ENCODE data around the gene DLG2.
"Not testable (repeated sequence)": the region's sequence is repeated elsewhere in the genome, so short reads cannot be mapped to it uniquely, and the experiment has no call there.

The DLG2 gene

DNA sequence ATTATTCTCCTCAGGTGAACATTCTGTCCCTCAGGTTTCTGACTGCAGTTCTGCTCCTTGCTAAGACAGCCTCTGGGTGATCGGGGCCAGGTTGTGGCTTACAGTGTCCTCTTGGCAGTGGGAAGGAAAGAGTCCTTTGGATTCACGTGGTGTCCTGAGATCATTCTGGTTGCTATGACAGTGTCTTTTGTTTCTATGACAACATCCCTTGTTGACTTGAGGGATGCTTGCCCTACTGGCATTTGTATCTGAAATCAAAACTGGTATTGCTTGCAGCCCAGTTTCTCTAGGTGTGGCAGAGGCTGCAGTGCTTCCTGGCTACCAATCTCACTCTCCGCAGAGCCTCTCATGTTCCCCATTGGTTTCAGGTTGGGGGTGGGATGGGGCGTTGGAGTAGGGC, 2189.2 kb downstream of the DLG2 start:
- Histone ChIP-seq H3K27me3 (ENCODE audit: insufficient read depth, low read length) (no peaks in the 10 kb centered on the region), H3K4me1 (ENCODE audit: insufficient read depth, low read length, severe bottlenecking) (peaks cover 2% of the 10 kb centered on the region), H3K9me3 (ENCODE audit: low read length) (no peaks in the 10 kb centered on the region), H3K79me2 (ENCODE audit: insufficient read depth, low read length) (no peaks in the 10 kb centered on the region), H3F3A (ENCODE audit: insufficient read depth, low read length) (no peaks in the 10 kb centered on the region), H3K4me2 (ENCODE audit: low read length) (no peak overlapping the region), H3K4me3 (ENCODE audit: low read depth, low read length, poor library complexity, severe bottlenecking) (no peak overlapping the region), H3K9me2 (ENCODE audit: low read depth, low read length) (no peaks in the 10 kb centered on the region), H2AFZ (ENCODE audit: low read length) (no peak overlapping the region), H3K27ac (ENCODE audit: low read depth, low read length, poor library complexity, severe bottlenecking) (no peak overlapping the region), H3K9ac (ENCODE audit: low read length) (no peak overlapping the region), H4K20me1 (ENCODE audit: insufficient read depth, low read length) (no peaks in the 10 kb centered on the region), H3K36me3 (ENCODE audit: insufficient read depth, low read length) (no peaks in the 10 kb centered on the region)
- TF ChIP-seq CTCF (IDR thresholded peaks at IDR 0.05; ENCODE audit: low read length) (no peak), EZH2 (IDR thresholded peaks at IDR 0.05; ENCODE audit: borderline replicate concordance, low read length) (no peak)

DNA sequence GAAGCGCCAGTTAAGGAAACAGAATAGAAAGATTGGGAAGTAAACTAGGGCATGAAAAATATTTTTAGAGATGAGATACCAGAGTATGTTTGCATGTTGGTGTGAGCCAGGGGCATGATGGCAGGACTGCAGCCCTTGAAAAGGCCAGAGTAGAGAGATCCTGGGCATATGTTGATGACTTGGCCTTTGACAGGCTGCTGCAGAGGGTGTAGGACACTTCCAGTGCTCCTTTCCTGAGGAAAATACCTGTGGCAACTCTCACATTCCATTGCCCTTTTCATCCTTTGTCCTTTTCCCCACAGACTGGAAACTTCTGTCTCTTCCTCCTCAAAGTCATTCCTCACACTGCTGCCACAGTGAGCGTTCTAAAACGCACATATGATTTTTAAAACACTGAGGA, 2190.3 kb downstream of the DLG2 start:
- H3K4me1 ChIP-seq (ENCODE audit: insufficient read depth, low read length, severe bottlenecking), result peaks cover 2% of the 10 kb centered on the region

GRCh38 chr11:83434812-83435211, 2192.3 kb downstream of the DLG2 start:
- not testable (repeated sequence) for H3K9me2 ChIP-seq (ENCODE audit: low read depth, low read length); H3K4me2 ChIP-seq (ENCODE audit: low read length); H3K27me3 ChIP-seq (ENCODE audit: insufficient read depth, low read length); H3F3A ChIP-seq (ENCODE audit: insufficient read depth, low read length); H4K20me1 ChIP-seq (ENCODE audit: insufficient read depth, low read length); H2AFZ ChIP-seq (ENCODE audit: low read length); H3K9ac ChIP-seq (ENCODE audit: low read length); H3K9me3 ChIP-seq (ENCODE audit: low read length); H3K4me3 ChIP-seq (ENCODE audit: low read depth, low read length, poor library complexity, severe bottlenecking); H3K4me1 ChIP-seq (ENCODE audit: insufficient read depth, low read length, severe bottlenecking); H3K36me3 ChIP-seq (ENCODE audit: insufficient read depth, low read length); H3K79me2 ChIP-seq (ENCODE audit: insufficient read depth, low read length); H3K27ac ChIP-seq (ENCODE audit: low read depth, low read length, poor library complexity, severe bottlenecking)

More for the DNA sequence above, 2190.3 kb downstream of the DLG2 start:
- no peak for TF ChIP-seq EZH2 (IDR thresholded peaks at IDR 0.05; ENCODE audit: borderline replicate concordance, low read length)
- Histone ChIP-seq H3K9me3 (ENCODE audit: low read length) (no peaks in the 10 kb centered on the region), H3K4me3 (ENCODE audit: low read depth, low read length, poor library complexity, severe bottlenecking) (no peak overlapping the region), H3K27ac (ENCODE audit: low read depth, low read length, poor library complexity, severe bottlenecking) (no peak overlapping the region), H4K20me1 (ENCODE audit: insufficient read depth, low read length) (no peaks in the 10 kb centered on the region), H3K9ac (ENCODE audit: low read length) (no peak overlapping the region), H3K79me2 (ENCODE audit: insufficient read depth, low read length) (no peaks in the 10 kb centered on the region), H2AFZ (ENCODE audit: low read length) (no peak overlapping the region), H3K9me2 (ENCODE audit: low read depth, low read length) (no peaks in the 10 kb centered on the region), H3K36me3 (ENCODE audit: insufficient read depth, low read length) (no peaks in the 10 kb centered on the region), H3K27me3 (ENCODE audit: insufficient read depth, low read length) (no peaks in the 10 kb centered on the region), H3K4me2 (ENCODE audit: low read length) (no peak overlapping the region), H3F3A (ENCODE audit: insufficient read depth, low read length) (no peaks in the 10 kb centered on the region)

DNA sequence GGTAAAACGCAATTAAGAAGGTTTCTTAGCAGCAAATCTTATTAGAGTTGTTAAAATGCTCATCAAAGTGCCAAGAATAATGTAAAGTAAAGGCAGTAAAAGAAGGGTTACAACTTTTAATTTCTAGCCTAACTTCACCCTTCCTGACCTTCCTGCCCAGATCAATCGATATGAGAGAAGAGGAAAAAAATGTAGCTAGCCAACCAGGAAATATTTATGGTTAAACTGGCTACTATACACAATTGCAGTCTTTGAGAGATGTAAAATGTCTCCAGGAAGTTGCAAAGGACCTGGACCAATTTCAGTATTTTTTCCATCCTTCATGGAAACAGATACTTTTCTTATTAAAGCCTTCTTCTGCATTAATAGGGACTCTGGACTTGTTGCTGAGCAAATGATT, 2199.2 kb downstream of the DLG2 start:
- no peaks in the 10 kb centered on the region for H3K36me3 ChIP-seq (ENCODE audit: insufficient read depth, low read length)
- H3K9me3 ChIP-seq (ENCODE audit: low read length), result 0 out of 2 replicates have a peak, but pooled peaks cover 3% of the 10 kb centered on the region
- no peaks in the 10 kb centered on the region for H3K27me3 ChIP-seq (ENCODE audit: insufficient read depth, low read length)
- H3K4me1 ChIP-seq (ENCODE audit: insufficient read depth, low read length, severe bottlenecking), result no peaks in the 10 kb centered on the region
- H4K20me1 ChIP-seq (ENCODE audit: insufficient read depth, low read length), result no peaks in the 10 kb centered on the region
- H3K9ac ChIP-seq (ENCODE audit: low read length), result no peak overlapping the region
- no peaks in the 10 kb centered on the region for H3K79me2 ChIP-seq (ENCODE audit: insufficient read depth, low read length)
- TF ChIP-seq EZH2 (IDR thresholded peaks at IDR 0.05; ENCODE audit: borderline replicate concordance, low read length) (no peak), CTCF (IDR thresholded peaks at IDR 0.05; ENCODE audit: low read length) (no peak)
- H3K27ac ChIP-seq (ENCODE audit: low read depth, low read length, poor library complexity, severe bottlenecking), result no peak overlapping the region
- no peak overlapping the region for H3K4me2 ChIP-seq (ENCODE audit: low read length)
- no peaks in the 10 kb centered on the region for H3F3A ChIP-seq (ENCODE audit: insufficient read depth, low read length)
- H3K9me2 ChIP-seq (ENCODE audit: low read depth, low read length), result no peaks in the 10 kb centered on the region
- no peak overlapping the region for H3K4me3 ChIP-seq (ENCODE audit: low read depth, low read length, poor library complexity, severe bottlenecking)
- no peak overlapping the region for H2AFZ ChIP-seq (ENCODE audit: low read length)

Measured in OCI-LY1 (cell line).